Frontal cortex (tissue), 4 donors: ENCODE measurements around the gene KRT16. TPM values are rescaled to one million over a fixed set of nuclear protein-coding genes. Genes with fewer than 3 reads are reported as not detected.
A peak's percentile ranks its signal among the peaks of the same experiment; 100 is the strongest.
"Not testable (repeated sequence)": the region's sequence is repeated elsewhere in the genome, so short reads cannot be mapped to it uniquely, and the experiment has no call there.

ENCODE experiments used
- DNase-seq, 2 donors: peaks; one replicate each; pipeline ENCODE4 v3.0.0; 2012; ENCODE audit warnings: low spot score in 2 of 2
- FAIRE-seq: peaks from 2 replicates; lab custom pipeline; 2012; peaks lifted over from hg19 to GRCh38; lab: Jason Lieb, UNC
- total RNA-seq: library from RNA; depleted of rRNA; stranded (reverse); fragments of >200 nt; gene quantifications from one replicate; pipeline ENCODE4 v1.2.3, GENCODE V29; 2014
- donor health status: control.
- donor health status: control.
- donor health status: control.

The KRT16 gene
- total RNA-seq, 1 donor from 2014 or later, result not detected

GRCh38 chr17:41592601-41593305 is 19.8 kb downstream of the KRT16 start:
- no peak for FAIRE-seq

GRCh38 chr17:41589301-41589700 is 23.3 kb downstream of the KRT16 start:
- FAIRE-seq, result no peak
- no peak for DNase-seq

More at GRCh38 chr17:41592601-41593305, 19.8 kb downstream of the KRT16 start:
- DNase-seq, result no peak

- no peak for FAIRE-seq
- no peak for DNase-seq
Measured at GRCh38 chr17:41588126-41588810, 24.3 kb downstream of the KRT16 start.

GRCh38 chr17:41586863-41587495 is 25.6 kb downstream of the KRT16 start, which contains the start of gene KRT14:
KRT14 (minus strand) TSS chr17:41586895; CDS start chr17:41586834, 61 bp downstream.
- FAIRE-seq, result no peak

GRCh38 chr17:41585301-41586056 is 27.1 kb downstream of the KRT16 start:
- FAIRE-seq, result no peak

More at GRCh38 chr17:41586863-41587495, 25.6 kb downstream of the KRT16 start, which contains the start of gene KRT14:
- DNase-seq, result no peak

GRCh38 chr17:41584331-41584927 is 28.1 kb downstream of the KRT16 start:
- not testable (repeated sequence) for DNase-seq, FAIRE-seq

More at GRCh38 chr17:41585301-41586056, 27.1 kb downstream of the KRT16 start:
- DNase-seq, result no peak

- DNase-seq (no peak), FAIRE-seq (no peak)
Measured at GRCh38 chr17:41583137-41584127, 29.1 kb downstream of the KRT16 start.

- DNase-seq, FAIRE-seq: not testable (repeated sequence)
Measured at GRCh38 chr17:41582061-41582968, 30.3 kb downstream of the KRT16 start.

- FAIRE-seq (no peak), DNase-seq (no peak)
Measured at GRCh38 chr17:41581366-41582060, 31.1 kb downstream of the KRT16 start.

GRCh38 chr17:41580687-41581365 is 31.7 kb downstream of the KRT16 start:
- FAIRE-seq, result no peak
- DNase-seq, result no peak

GRCh38 chr17:41580244-41580575 is 32.4 kb downstream of the KRT16 start:
- no peak for FAIRE-seq

GRCh38 chr17:41579484-41580243 is 32.9 kb downstream of the KRT16 start:
- FAIRE-seq, result no peak
- peak; percentile 56 to 77 for DNase-seq

More at GRCh38 chr17:41580244-41580575, 32.4 kb downstream of the KRT16 start:
- no peak for DNase-seq

- FAIRE-seq (no peak), DNase-seq (no peak)
Measured at GRCh38 chr17:41578971-41579370, 33.6 kb downstream of the KRT16 start.

- FAIRE-seq, result no peak
Measured at GRCh38 chr17:41578538-41578937, 34.0 kb downstream of the KRT16 start.

GRCh38 chr17:41576740-41577139 is 35.8 kb downstream of the KRT16 start:
- DNase-seq, FAIRE-seq: not testable (repeated sequence)

More at GRCh38 chr17:41578538-41578937, 34.0 kb downstream of the KRT16 start:
- DNase-seq, result no peak
